ENCODE data around the gene VSTM2B. TPM values are rescaled to one million over a fixed set of nuclear protein-coding genes. Genes with fewer than 3 reads are reported as not detected.
A peak's percentile ranks its signal among the peaks of the same experiment; 100 is the strongest.

Gene VSTM2B
- total RNA-seq, 1 donor from 2014 or later: not detected

- peak overlapping the region; percentile 26 for H2AFZ ChIP-seq (replicated peaks)
- no peak overlapping the region for H3K4me2 ChIP-seq
- no peak overlapping the region for H3K4me3 Mint-ChIP-seq
- no peaks in the 10 kb centered on the region for H4K20me1 ChIP-seq (ENCODE audit: low read depth)
- H3K27ac ChIP-seq: no peak overlapping the region
- no peaks in the 10 kb centered on the region for H3K9me3 ChIP-seq (ENCODE audit: low read depth)
- no peak overlapping the region for H3K4me3 ChIP-seq
- H3K27me3 Mint-ChIP-seq (ENCODE audit: insufficient read depth, low read depth): no peaks in the 10 kb centered on the region
- H3K4me1 ChIP-seq: no peaks in the 10 kb centered on the region
- H3K9me3 Mint-ChIP-seq: no peaks in the 10 kb centered on the region
- H3K27ac Mint-ChIP-seq: no peak overlapping the region
- no peaks in the 10 kb centered on the region for H3K79me2 ChIP-seq (ENCODE audit: low read depth)
- H3K27me3 ChIP-seq: peaks cover 19% of the 10 kb centered on the region
- no peaks in the 10 kb centered on the region for H3K36me3 Mint-ChIP-seq
- TF ChIP-seq EZH2phosphoT487 (IDR thresholded peaks at IDR 0.05) (no peak), EZH2 (IDR thresholded peaks at IDR 0.05) (no peak), CTCF (IDR thresholded peaks at IDR 0.05) (no peak)
- H3K36me3 ChIP-seq: no peaks in the 10 kb centered on the region
- H3F3A ChIP-seq (ENCODE audit: low read depth): no peaks in the 10 kb centered on the region
- DNase-seq (ENCODE audit: low spot score): no peak
- no peaks in the 10 kb centered on the region for H3K4me1 Mint-ChIP-seq
- H3K9ac ChIP-seq: no peak overlapping the region
These were observed 42.5 kb downstream of the VSTM2B start for GRCh38 chr19:29568036-29569025.

- no peaks in the 10 kb centered on the region for H3K79me2 ChIP-seq (ENCODE audit: low read depth)
- H3K4me3 Mint-ChIP-seq: no peak overlapping the region
- no peak for DNase-seq (ENCODE audit: low spot score)
- no peaks in the 10 kb centered on the region for H3K36me3 Mint-ChIP-seq
- H3K4me1 ChIP-seq: peaks cover 3% of the 10 kb centered on the region
- no peak overlapping the region for H2AFZ ChIP-seq (replicated peaks)
- no peaks in the 10 kb centered on the region for H3K9me3 ChIP-seq (ENCODE audit: low read depth)
- H3K9me3 Mint-ChIP-seq: no peaks in the 10 kb centered on the region
- H4K20me1 ChIP-seq (ENCODE audit: low read depth): no peaks in the 10 kb centered on the region
- H3K27me3 Mint-ChIP-seq (ENCODE audit: insufficient read depth, low read depth): no peaks in the 10 kb centered on the region
- H3K9ac ChIP-seq: no peak overlapping the region
- H3K4me2 ChIP-seq: no peak overlapping the region
- no peaks in the 10 kb centered on the region for H3K4me1 Mint-ChIP-seq
- no peak for TF ChIP-seq CTCF (IDR thresholded peaks at IDR 0.05)
- TF ChIP-seq EZH2phosphoT487 (IDR thresholded peaks at IDR 0.05): no peak
- TF ChIP-seq EZH2 (IDR thresholded peaks at IDR 0.05): no peak
- H3K27ac ChIP-seq: no peak overlapping the region
- no peak overlapping the region for H3K4me3 ChIP-seq
- no peaks in the 10 kb centered on the region for H3F3A ChIP-seq (ENCODE audit: low read depth)
- H3K36me3 ChIP-seq: no peaks in the 10 kb centered on the region
- H3K27me3 ChIP-seq: peaks cover 28% of the 10 kb centered on the region
- no peak overlapping the region for H3K27ac Mint-ChIP-seq
These were observed 43.5 kb downstream of the VSTM2B start for GRCh38 chr19:29569038-29569911.

- peaks cover 4% of the 10 kb centered on the region for H3K4me1 ChIP-seq
- H3K27me3 ChIP-seq: peaks cover 47% of the 10 kb centered on the region
- no peaks in the 10 kb centered on the region for H3K36me3 ChIP-seq
- no peaks in the 10 kb centered on the region for H3K4me1 Mint-ChIP-seq
- H3K4me3 ChIP-seq: no peak overlapping the region
- no peaks in the 10 kb centered on the region for H3K9me3 Mint-ChIP-seq
- H3K4me3 Mint-ChIP-seq: no peak overlapping the region
- H3K9ac ChIP-seq: no peak overlapping the region
- no peak overlapping the region for H2AFZ ChIP-seq (replicated peaks)
- H3K4me2 ChIP-seq: no peak overlapping the region
- H3K27me3 Mint-ChIP-seq (ENCODE audit: insufficient read depth, low read depth): peaks cover 2% of the 10 kb centered on the region
- no peaks in the 10 kb centered on the region for H3K9me3 ChIP-seq (ENCODE audit: low read depth)
- TF ChIP-seq EZH2 (IDR thresholded peaks at IDR 0.05) (no peak), CTCF (IDR thresholded peaks at IDR 0.05) (no peak), EZH2phosphoT487 (IDR thresholded peaks at IDR 0.05) (no peak)
- H3F3A ChIP-seq (ENCODE audit: low read depth): no peaks in the 10 kb centered on the region
- H3K27ac ChIP-seq: no peak overlapping the region
- H3K79me2 ChIP-seq (ENCODE audit: low read depth): no peaks in the 10 kb centered on the region
- no peak overlapping the region for H3K27ac Mint-ChIP-seq
- no peak for DNase-seq (ENCODE audit: low spot score)
- no peaks in the 10 kb centered on the region for H4K20me1 ChIP-seq (ENCODE audit: low read depth)
- no peaks in the 10 kb centered on the region for H3K36me3 Mint-ChIP-seq
These were observed 45.4 kb downstream of the VSTM2B start for GRCh38 chr19:29571181-29571580.
